Activated CD4-positive, alpha-beta T cell treated with anti-CD3 and anti-CD28 coated beads, Interleukin-10, Interleukin-2, amounts not matched to agents 100 ng/mL and 50 ng/mL, durations not matched to agents 16 hours and 8 hours (primary cell): ENCODE measurements around the gene PLD5.
"Not testable (repeated sequence)": the region's sequence is repeated elsewhere in the genome, so short reads cannot be mapped to it uniquely, and the experiment has no call there.

Experiments used
- DNase-seq: peaks from one replicate; pipeline ENCODE4 v3.0.0-alpha.2; 2020

Gene PLD5

DNA sequence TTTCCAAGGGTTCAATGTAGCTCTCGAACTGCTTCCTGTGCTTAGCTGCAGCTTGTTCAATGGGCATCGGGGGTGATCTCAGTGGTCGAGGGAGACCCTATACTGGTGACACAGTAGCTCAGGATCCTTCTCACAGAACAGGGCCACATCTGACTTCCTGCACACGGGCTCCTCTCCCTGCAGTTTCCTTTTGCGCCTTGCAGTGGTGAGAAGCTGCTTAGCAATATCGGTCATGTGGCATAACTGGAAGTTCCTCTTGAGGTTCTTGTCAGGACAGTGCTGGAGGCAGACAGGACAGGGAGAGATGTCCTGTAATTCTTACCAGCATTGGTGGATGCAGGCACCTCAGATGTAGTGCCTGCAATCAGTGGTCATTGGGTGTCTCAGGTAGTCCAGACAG lies 385.1 kb downstream of the PLD5 start:
- DNase-seq = no peak

- DNase-seq = no peak
Observed at GRCh38 chr1:242133796-242134195, 390.7 kb downstream of the PLD5 start.

DNA sequence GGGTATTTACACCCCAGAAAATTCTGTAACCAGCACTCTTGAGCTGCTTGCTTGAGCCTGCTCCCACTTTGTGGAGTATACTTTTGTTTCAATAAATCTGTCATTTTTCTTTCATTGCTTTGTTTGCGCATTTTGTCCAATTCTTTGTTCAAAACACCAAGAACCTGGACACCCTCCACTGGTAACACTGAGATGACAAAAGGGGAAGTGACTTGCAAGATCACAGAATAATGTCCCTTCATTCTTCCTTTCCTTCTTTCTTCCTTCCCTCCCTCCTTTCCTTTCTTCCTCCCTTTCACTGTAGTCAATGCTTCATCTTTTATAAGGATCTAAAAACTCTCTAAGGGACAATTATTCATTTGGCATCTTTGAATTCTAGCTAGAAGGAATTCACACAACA lies 391.1 kb downstream of the PLD5 start:
- no peak for DNase-seq

DNA sequence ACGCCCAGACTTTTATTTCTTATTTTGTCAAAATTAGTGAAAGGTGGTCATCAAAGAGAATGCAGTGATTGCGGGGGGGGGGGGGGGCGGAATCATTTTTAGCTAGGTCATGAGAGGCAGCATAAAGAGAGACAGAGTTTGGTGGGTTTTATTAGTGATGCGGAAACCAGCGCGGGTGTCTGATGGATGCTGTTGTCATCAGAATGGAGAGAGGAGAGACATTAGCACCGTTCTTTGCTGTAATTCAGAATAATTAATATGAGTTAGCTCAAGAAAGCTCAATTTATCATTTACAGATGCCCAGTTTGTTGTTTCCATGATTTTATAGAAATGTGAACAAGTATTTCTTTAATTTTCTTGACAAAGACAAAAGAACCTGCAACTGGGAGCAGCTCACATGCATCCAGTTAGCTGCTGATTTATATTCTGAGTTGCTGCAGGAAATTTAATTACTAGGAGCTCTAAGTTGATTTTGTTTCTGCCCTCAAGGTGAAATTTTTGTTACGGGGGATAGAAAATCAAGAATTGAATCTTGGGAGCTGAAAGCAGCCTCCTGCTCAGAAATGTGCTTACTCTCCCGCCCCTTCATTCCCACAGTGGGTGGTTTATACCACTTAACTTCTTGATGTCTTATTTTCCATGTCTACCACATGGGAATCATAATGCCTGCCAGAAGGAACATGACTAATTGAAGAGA lies 392.2 kb downstream of the PLD5 start:
- DNase-seq = no peak

DNA sequence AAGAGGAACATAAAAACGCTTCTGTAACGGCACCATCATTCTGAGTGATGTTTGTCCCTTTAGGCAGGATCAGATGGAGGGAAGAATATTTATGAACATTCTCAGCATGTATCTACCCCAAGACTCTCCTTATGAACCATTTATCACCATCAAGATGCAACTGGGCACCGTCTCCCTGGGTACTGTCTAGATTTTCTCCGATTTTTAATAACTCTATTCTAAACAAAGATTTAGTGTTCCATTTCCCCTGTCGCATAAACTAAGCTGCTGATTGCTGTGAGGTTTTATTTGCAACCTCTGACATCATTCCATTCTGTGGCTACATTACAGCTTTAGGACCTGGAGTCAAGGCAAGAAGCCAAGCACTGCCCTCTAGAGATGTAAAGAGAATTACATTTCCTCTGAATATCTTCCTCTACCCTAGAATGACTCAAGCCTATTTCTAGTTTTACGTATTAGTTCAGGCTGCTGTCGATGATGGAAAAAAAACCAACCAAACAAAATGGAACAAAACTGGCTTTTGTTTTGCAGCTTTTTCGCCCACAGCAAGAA lies 395.5 kb downstream of the PLD5 start:
- DNase-seq = peak; percentile 2

DNA sequence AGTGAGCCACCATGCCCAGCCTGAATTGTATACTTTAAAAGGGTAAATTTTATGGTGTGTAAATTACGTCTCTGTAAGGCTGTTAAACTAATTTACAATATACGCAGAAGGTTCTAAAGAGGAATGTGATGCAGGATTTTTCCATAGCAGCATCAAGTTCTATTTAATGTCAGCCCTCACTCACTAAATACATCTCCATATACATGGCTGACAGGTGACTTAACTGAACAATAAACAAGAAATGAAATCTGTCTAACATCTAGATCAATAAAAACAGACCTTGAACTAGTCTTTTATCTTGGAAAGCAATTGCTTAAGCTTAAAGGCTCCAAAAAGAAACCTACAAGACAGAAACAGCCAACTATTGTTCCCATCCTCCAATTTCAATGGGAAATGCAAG lies 404.1 kb downstream of the PLD5 start:
- no peak for DNase-seq

DNA sequence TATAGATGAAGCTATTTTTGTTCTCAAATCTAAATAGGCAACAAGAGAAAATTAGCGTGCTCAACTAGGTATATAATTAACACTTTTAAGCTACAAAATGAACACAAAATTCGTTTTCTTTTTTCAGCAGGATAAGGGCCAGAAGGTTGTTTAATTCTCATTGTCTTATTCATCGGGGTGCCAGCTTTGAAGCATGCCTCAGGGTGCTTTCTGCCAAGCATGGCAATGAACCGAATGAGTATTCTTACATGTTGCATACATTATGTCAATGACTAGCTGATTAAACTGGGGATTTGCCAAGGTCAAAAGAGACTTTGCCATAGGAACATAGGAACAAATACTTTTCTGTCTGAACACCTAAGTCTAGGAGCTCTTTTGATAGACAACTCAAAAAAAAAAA lies 423.6 kb downstream of the PLD5 start:
- DNase-seq = no peak

DNA sequence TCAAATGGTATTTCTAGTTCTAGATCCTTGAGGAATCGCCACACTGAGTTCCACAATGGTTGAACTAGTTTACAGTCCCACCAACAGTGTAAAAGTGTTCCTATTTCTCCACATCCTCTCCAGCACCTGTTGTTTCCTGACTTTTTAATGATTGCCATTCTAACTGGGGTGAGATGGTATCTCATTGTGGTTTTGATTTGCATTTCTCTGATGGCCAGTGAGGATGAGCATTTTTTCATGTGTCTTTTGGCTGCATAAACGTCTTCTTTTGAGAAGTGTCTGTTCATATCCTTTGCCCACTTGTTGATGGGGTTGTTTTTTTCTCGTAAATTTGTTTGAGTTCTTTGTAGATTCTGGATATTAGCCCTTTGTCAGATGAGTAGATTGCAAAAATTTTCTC lies 427.2 kb downstream of the PLD5 start:
- DNase-seq = not testable (repeated sequence)

DNA sequence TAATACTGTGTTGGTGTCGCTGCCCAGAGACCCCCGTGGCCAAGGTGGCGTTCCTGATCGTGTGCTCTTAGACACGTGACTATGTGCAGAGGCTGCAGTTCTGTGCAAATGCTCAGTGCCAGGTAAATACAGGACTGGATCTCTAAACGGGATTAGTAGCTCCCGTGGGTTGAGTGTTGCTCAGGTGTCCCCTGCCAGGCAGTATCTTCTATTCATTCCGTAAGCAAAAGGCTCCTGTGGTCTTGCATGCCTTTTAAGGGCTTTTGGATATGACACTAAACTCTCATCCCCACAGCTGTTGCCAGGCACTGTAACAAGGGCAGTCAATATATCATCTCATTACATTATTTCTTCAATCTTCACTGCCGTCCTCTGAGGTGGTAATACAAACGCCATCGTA lies 431.4 kb downstream of the PLD5 start:
- no peak for DNase-seq

GRCh38 chr1:242089911-242090310 lies 434.6 kb downstream of the PLD5 start:
- DNase-seq = no peak

- DNase-seq = no peak
Observed at GRCh38 chr1:242088875-242089274, 435.6 kb downstream of the PLD5 start.

GRCh38 chr1:242086706-242087105 lies 437.8 kb downstream of the PLD5 start:
- no peak for DNase-seq

GRCh38 chr1:242086093-242086492 lies 438.4 kb downstream of the PLD5 start:
- DNase-seq = no peak

DNA sequence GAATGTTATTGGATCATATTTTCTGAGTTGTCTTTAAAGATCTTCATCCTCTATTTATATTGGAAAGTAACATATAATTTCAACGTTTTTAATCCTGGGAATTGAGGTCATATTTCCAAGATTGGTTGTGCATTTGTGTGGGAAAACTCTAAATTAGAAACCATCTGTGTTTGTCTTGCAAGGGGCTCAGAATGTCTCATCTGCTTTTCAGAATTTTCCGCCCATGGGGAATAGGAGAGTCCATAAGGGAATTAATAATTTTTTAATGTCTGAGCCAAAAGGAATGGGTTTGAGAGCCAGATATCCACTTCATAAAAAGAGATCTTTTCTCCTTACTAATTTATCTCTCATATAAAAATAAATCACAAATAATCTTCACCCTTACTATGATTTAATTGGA lies 440.8 kb downstream of the PLD5 start:
- DNase-seq = no peak

DNA sequence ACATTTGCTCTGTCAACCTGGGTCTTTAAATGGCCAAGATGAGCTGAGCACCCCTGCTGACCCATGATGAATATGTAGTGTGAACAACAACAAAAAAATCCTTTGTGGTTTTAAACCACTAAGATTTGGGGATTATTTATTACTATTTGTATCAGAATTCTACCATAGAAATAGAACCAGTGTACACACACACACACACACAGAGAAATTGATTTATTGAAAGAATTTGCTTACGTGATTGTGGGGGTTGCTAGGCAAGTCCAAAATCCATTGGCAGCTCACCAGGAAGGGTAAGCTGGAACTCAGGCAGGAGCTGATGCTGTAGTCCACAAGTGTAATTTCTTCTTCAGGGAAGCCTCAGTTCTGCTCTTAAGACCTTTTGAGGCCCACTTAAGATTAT lies 443.1 kb downstream of the PLD5 start:
- no peak for DNase-seq

DNA sequence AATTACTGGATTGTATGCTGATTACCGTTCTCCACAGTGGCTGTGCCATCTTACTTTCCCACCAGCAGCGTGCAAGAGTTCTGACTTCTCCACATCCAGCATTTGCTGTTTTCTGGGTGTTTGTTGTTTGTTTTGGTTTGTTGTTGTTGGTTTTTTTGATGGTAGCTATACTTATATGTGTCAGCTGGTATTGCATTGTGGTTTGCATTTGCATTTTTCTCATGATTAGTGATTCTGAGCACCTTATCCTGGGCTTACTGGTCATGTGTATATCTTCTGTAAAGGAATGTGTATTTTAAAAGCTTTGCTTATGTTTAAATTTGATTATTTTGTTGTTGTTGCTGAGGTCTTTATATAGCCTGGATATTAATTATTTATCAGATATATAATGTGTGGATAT lies 458.7 kb downstream of the PLD5 start:
- DNase-seq = no peak

- DNase-seq = no peak
Observed at GRCh38 chr1:242062271-242062670, 462.2 kb downstream of the PLD5 start.

DNA sequence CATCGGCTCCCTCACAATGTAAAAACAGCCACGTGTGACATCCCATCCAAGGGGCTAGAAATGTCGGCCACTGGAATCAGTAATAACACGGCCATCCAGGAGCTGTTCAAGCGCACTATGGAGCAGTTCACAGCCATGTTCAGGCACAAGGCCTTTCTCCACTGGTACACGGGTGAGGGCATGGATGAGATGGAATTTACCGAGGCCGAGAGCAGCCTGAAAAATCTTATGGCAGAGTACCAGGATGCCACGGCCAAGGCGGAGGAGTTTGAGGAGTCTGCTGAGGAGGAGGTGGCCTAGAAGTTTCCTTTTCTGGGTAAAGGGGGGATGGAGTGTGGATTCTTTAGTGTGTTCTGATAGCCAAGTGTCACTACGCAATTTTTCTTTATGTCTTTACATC lies 464.5 kb downstream of the PLD5 start:
- DNase-seq = no peak

- DNase-seq = not testable (repeated sequence)
Observed at GRCh38 chr1:242058582-242058981, 465.9 kb downstream of the PLD5 start.

DNA sequence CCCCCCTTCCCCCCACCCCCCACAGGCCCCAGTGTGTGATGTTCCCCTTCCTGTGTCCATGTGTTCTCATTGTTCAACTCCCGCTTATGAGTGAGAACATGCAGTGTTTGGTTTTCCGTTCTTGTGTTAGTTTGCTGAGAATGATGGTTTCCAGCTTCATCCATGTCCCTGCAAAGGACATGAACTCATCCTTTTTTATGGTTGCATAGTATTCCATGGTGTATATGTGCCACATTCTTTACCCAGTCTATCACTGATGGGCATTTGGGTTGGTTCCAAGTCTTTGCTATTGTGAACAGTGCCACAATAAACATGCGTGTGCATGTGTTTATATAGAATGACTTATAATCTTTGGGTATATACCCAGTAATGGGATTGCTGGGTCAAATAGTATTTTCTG lies 466.3 kb downstream of the PLD5 start:
- not testable (repeated sequence) for DNase-seq

DNA sequence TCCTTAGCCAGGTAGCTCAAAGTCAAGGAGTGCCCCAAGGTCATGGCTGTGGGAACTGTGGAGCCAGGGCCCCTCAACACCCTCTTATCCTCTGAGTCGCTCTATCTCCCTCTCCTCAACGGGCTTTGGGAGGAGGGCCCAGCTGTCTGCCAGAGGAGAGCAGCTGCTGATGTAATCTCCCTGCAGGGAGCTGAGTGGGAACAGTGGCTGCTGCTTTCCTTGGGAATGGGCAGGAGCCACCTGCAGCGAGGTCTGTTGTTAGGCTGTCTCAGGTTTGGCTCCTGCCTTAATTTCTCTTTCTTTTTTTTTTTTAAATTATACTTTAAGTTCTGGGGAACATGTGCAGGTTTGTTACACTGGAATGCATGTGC lies 466.8 kb downstream of the PLD5 start:
- no peak for DNase-seq

- no peak for DNase-seq
Observed at GRCh38 chr1:242056988-242057744, 467.3 kb downstream of the PLD5 start.

DNA sequence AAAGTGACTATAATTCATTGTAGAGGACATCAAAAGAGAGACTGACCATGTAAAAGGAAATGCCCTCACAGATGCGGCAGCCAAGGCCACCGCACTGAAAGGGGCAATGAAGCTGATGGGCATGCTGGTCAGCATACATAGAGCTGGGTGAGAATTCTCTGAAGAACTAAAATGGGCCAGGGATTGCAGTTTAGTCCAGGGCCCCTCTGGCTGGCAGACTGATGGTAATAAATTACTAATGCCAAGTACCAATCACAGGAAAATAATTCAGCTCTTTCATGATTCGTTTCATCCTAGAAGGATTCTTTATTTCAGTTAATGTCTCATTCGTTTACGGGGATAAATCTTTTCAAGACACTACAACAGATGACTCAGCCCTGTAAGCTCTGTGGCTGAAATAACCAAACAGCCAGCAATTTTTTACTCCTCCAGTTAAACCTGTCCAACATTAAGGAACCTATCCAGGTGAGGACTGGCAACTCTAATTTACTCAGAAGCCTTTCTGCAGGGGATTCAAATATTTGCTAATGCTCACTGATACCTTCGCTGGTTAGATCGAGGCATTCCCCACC lies 468.7 kb downstream of the PLD5 start:
- no peak for DNase-seq

GRCh38 chr1:242043165-242043564 lies 481.3 kb downstream of the PLD5 start:
- DNase-seq = no peak
